IPS-18c (cell line): ENCODE results near the gene DUSP10.

Experiments
- H3K4me3 ChIP-seq: 2 replicates; pipeline ENCODE4 v1.7.0; 2013; ENCODE audit warnings: low read depth, mild to moderate bottlenecking, low read length, moderate library complexity; ENCODE audit not compliant: insufficient read depth
- H3K9me3 ChIP-seq: one replicate; pipeline ENCODE4 v1.6.1; 2013; ENCODE audit warnings: mild to moderate bottlenecking, low read length, moderate library complexity; ENCODE audit not compliant: control insufficient read depth, insufficient read depth

DUSP10 gene

GRCh38 chr1:221708987-221709386 is 32.9 kb downstream of the DUSP10 start:
- Histone ChIP-seq H3K4me3 (no peak overlapping the region), H3K9me3 (no peaks in the 10 kb centered on the region)

DNA sequence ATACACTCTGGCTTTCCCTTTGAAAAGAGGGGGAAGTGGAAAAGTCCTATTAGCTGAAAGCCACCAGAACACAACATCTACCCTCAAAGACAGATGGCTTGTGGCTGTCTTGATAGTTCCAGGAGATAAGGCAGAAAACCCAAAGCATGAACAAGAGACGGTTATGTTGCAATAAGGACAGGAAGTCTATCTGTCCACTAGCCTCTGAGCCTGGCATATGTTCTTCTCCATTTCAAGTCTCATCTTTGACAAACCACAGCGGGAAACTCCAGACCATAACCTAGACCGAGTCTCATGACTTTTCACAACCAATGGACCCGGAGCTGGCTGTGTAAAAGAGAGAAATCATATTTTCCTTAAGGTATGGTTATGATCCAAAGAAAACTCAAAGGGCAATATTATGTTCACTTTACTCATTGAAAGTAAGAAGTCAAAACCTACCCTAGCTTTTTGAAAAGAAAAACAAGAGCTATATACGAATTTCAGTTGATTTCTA is 33.8 kb downstream of the DUSP10 start:
- H3K4me3 ChIP-seq, result no peak overlapping the region
- no peaks in the 10 kb centered on the region for H3K9me3 ChIP-seq

DNA sequence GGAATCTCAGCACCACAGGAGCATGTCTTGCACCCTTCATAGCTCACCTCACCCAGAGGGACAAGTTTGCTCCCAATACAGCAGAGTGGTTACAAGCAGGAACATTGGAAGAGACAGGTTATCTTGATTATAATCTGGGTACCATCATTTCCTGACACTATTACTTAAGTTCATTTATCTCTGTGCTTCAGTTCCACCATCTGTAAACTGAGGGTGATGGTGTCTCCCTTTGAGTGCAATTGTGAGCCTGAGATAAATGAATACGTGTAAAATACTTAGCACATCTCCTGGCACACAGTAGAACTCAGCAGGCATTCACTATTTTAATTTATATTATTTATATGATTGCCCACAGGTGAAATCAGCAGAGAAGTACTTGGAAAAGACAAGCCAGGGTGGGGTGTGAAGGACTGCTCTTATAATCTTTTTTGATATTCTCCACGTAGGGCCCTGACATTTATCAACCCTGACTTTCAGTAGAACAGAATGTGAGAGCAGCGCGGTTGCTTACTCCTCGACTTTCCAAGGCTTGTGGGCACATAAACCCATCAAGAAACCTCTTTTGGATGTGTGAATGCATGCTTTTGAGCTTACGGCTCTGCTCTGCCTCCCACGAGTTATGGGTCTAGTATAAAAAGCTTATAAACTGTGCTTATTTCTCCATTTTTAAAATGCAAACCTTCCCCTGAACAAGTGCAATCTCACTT is 34.9 kb downstream of the DUSP10 start:
- H3K4me3 ChIP-seq, result no peak overlapping the region
- H3K9me3 ChIP-seq, result no peaks in the 10 kb centered on the region

- Histone ChIP-seq H3K4me3 (no peak overlapping the region), H3K9me3 (no peaks in the 10 kb centered on the region)
Observed at GRCh38 chr1:221706191-221706590, 35.7 kb downstream of the DUSP10 start.

GRCh38 chr1:221704306-221704705 is 37.6 kb downstream of the DUSP10 start:
- H3K9me3 ChIP-seq, result no peaks in the 10 kb centered on the region
- no peak overlapping the region for H3K4me3 ChIP-seq

- no peak overlapping the region for H3K4me3 ChIP-seq
- no peaks in the 10 kb centered on the region for H3K9me3 ChIP-seq
Observed at GRCh38 chr1:221701570-221702186, 40.2 kb downstream of the DUSP10 start.

DNA sequence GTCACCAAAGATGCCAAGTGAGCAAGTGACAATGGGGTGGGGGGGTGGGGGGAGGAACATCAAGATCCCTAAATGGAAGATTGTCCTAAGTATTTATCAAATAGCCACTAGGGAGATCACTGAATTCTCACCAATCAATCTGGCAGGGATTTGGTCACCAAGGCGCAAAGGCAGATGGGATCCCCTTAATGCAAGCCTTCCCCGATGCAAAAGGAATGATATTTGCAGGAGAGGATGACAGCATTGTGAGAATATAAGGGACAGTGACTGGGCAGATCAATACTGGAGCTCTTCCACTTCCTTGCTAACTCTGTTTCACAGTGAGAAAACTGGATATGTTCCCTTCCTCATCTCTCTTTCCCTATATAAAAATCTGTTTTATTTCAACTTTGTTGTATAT is 40.9 kb downstream of the DUSP10 start:
- H3K4me3 ChIP-seq, result no peak overlapping the region
- no peaks in the 10 kb centered on the region for H3K9me3 ChIP-seq

GRCh38 chr1:221700536-221700935 is 41.4 kb downstream of the DUSP10 start:
- no peaks in the 10 kb centered on the region for H3K9me3 ChIP-seq
- no peak overlapping the region for H3K4me3 ChIP-seq

DNA sequence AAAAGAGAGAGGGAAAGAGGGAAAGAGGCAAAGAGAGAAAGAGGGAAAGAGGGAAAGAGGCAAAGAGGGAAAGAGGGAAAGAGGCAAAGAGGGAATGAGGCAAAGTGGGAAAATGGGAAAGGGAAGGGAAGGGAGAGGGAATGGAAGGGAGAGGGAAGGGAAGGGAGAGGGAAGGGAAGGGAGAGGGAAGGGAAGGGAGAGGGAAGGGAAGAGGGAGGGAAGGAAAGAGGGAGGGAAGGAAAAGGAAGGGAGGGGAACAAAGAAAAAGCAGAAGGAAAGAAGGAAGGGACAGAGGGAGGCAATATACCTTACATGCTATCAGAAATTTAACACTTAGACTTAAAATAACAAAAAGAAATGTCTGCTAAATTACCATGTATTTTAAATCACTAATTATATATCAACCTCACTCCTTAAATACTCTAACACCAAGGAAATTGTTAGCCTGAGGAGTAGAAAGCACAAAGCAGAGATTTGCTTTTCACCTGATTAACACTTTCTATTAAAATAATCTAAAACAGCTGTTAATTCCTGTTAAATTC is 41.8 kb downstream of the DUSP10 start:
- Histone ChIP-seq H3K4me3 (no peak overlapping the region), H3K9me3 (no peaks in the 10 kb centered on the region)

DNA sequence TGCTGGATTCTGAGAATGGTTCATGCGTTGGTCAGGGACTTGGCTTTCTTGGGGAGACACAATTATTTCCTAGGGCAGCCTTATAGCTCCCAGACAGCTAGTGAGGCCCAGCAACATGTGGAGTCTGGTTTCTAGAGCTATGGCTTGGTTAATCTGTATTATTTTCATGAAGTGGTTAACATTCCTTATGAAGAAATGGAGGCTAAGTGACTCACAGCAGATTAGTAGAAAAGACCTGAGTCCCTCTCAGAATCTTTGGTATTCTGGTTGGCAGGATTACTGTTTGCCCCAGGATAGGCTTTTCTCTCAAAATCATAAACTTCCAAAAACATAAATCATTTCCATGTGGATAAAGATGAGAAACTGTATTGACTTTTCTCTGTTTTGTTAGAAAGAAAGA is 42.3 kb downstream of the DUSP10 start:
- H3K4me3 ChIP-seq, result no peak overlapping the region
- no peaks in the 10 kb centered on the region for H3K9me3 ChIP-seq

- Histone ChIP-seq H3K9me3 (no peaks in the 10 kb centered on the region), H3K4me3 (no peak overlapping the region)
Observed at GRCh38 chr1:221698579-221699349, 43.1 kb downstream of the DUSP10 start.

DNA sequence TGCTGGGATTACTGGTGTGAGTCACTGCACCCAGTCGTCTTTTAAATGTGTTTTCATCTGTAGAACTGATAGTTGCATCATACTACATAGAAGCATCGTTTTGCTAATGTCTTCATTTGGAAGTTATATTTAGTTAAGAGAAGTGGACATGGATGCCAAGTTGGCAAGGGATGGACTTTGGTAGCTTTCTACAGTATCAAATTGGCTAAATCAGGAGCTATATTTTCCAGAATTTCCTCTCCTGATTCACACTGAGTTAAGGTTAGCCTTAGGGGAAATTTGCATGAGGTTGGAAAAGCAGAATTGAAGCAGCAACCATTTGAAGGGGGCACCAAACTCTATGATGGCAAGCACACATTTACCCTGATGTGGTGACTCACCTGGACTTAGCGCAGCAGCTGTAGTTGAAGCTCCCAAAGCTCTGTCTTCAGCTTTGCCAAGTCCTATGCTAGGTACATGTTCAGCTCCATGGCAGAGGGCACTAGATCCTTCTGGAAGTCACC is 43.9 kb downstream of the DUSP10 start:
- H3K4me3 ChIP-seq, result no peak overlapping the region
- H3K9me3 ChIP-seq, result no peaks in the 10 kb centered on the region

- Histone ChIP-seq H3K4me3 (no peak overlapping the region), H3K9me3 (no peaks in the 10 kb centered on the region)
Observed at GRCh38 chr1:221696718-221697461, 45.0 kb downstream of the DUSP10 start.

DNA sequence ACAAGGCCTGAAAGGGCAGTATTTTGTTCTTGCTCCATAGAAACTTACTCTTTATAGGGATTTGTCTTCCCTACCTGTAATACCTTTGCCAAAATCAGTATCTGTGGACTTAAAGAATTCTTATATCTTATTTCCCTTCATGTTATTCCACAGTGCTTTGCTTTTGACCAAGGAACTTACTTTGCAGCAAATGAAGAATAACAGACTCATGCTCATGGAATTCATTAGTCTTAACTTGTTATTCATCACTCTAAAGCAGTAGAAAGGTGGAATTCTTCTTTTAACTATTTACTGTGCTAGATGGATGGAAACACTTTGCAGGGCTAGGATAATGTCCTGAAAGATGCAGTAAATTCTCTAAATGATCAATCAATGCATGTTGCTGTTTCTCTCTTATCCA is 45.9 kb downstream of the DUSP10 start:
- Histone ChIP-seq H3K9me3 (no peaks in the 10 kb centered on the region), H3K4me3 (no peak overlapping the region)

GRCh38 chr1:221695301-221695700 is 46.6 kb downstream of the DUSP10 start:
- H3K4me3 ChIP-seq, result no peak overlapping the region
- no peaks in the 10 kb centered on the region for H3K9me3 ChIP-seq

DNA sequence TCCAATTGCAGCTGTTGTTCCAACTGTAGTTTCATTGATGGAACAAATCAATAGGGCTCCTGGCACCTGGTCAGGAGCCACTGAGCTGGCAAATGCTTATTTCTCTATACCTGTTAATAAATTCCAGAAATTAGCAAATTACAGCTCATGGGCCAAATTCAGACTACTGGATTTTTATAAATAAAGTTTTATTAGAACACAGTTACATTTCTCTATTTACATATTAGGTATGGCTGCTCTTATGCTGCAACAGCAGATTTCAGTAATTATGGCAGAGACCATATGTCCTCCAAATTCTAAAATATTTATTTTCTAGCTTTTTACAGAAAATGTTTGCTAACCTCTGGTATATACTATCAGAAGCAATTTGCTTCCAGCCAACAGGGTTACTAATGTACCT is 47.8 kb downstream of the DUSP10 start:
- Histone ChIP-seq H3K9me3 (no peaks in the 10 kb centered on the region), H3K4me3 (no peak overlapping the region)

- Histone ChIP-seq H3K9me3 (no peaks in the 10 kb centered on the region), H3K4me3 (no peak overlapping the region)
Observed at GRCh38 chr1:221693087-221693486, 48.8 kb downstream of the DUSP10 start.
